HG02588 (cell line): Measurements from ENCODE around the gene LSAMP.

Experiments
- ATAC-seq: cut with Tn5 transposase; IDR thresholded peaks from one replicate; pipeline ENCODE4 v1.9.1; 2021; ENCODE audit warnings: mild to moderate bottlenecking, moderate library complexity; ENCODE audit not compliant: unreplicated experiment

Gene LSAMP

DNA sequence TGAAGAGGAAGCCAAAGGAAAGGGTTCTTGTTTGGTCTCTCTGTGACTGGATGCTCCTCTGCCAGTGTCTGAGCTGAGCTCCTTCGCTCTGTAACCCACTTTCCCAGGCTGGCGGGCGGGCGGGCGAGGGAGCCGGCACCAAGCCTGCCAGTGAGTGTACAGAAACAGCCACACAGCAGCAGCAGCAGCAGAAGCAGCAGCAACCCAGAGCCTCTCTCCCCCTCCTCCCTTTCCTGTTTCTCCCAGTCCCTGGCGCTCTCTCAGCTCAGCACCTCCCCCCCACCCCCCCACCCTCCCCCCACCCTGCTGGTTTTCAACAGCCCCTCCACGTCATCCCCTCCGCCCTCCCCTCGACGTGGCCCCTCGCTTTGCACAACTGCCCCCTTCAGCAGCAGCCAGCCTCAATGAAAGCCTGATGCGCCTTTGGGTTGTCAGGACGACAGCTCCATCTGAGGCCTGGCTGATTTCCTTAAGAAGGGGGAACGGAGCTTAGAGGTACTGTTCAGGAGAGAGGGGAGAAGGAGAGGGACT is at the start of gene LSAMP:
Gene LSAMP (minus strand): TSS at position 177 of the 531 bp plus-strand sequence.
- no peak for ATAC-seq

- ATAC-seq = no peak
Measured at GRCh38 chr3:116492379-116492778, 47.1 kb upstream of the LSAMP start.

DNA sequence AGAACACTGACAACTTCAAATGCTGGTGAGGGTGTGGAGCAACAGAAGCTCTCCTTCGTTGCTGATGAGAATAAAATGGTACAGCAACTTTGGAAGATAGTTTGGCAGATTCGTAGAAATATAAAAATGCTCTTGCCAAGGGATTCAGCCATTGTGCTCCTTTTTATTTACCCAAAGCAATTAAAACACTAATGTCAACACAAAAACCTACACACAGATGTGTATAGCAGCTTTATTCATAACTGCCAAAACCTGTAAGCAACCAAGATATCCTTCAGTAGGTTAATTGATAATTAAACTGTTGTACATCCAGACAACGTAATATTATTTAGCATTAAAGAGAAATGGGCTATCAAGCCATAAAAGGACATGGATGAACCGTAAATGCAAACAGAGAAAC is 37.8 kb upstream of the LSAMP start:
- ATAC-seq = no peak

DNA sequence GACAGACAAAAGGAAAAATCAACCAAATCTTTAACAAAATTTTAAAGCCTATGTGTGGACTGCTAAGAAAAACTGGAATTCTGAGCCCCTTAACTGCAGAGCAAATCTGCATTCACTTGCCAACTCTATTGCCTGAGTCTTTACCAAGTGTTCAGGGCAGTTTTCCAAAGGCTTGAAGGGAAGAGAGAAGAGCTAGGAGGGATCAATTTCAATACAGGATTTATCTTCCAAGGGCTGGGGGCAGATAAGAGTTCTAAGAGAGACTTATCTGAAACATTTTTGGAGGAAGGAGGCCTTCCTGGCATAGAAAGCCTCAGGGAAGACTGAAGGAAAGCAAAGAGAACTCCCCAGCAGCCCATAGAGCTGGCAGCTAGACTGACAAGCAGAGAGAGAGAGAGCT is 31.4 kb upstream of the LSAMP start:
- no peak for ATAC-seq

DNA sequence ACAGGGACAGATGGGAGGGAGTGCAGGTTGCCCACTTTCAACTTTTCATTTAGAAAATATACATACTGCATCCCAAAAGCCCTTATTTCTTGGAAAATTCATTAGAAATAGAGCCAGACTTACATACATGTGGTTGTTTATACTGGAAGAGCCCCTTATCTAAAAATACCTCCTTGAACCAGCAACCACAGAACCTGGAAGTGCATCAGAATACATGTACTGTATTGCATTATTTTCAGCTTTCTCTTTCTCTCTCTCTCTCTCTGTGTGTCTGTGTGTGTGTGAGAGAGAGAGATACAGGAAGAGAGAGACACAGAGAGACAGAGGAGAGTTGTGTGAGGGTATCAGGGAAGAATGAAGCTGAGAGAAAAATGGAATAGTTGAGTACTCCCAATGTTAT is 29.5 kb upstream of the LSAMP start:
- ATAC-seq = no peak

- no peak for ATAC-seq
Measured at GRCh38 chr3:116474032-116474780, 28.9 kb upstream of the LSAMP start.

GRCh38 chr3:116473602-116474001 is 28.3 kb upstream of the LSAMP start:
- ATAC-seq = no peak

GRCh38 chr3:116470605-116471197 is 25.4 kb upstream of the LSAMP start:
- no peak for ATAC-seq

- no peak for ATAC-seq
Measured at GRCh38 chr3:116469546-116469945, 24.3 kb upstream of the LSAMP start.

DNA sequence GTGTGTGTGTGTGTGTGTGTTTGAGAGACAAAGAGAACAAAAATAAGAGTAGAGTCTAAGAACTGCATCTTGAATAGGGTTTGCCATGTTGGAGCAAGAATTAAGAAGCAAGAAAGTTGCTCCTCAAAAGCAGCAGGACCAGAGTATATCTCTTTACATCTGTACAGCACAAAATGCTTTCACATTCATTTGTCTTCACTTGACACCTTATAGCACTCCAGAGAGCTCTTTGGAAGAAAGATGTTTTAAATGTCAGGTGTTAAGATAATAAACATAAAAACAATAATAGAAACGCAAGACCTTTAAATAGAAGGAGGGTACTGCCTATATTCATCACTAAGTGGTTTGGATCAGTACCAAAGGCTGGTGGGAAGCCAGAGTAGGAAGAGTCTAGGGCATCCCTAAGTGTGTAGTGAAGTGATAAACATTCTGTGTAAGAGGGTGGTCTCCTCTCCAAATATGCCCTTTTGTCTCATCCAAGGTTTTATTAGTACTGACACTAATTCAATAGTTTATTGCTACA is 19.1 kb upstream of the LSAMP start:
- ATAC-seq = no peak

GRCh38 chr3:116453666-116454346 is 8.5 kb upstream of the LSAMP start:
- no peak for ATAC-seq

- no peak for ATAC-seq
Measured at GRCh38 chr3:116449546-116450350, 4.5 kb upstream of the LSAMP start.

GRCh38 chr3:116445990-116446389 is 703 bp upstream of the LSAMP start:
- no peak for ATAC-seq

- no peak for ATAC-seq
Measured at GRCh38 chr3:116444819-116445310, 422 bp downstream of the LSAMP start.

- no peak for ATAC-seq
Measured at GRCh38 chr3:116444115-116444747, 1.1 kb downstream of the LSAMP start.

GRCh38 chr3:116443191-116443661 is 2.1 kb downstream of the LSAMP start:
- ATAC-seq = no peak

- no peak for ATAC-seq
Measured at GRCh38 chr3:116442331-116443021, 2.8 kb downstream of the LSAMP start.

GRCh38 chr3:116441652-116442051 is 3.6 kb downstream of the LSAMP start:
- ATAC-seq = no peak

- no peak for ATAC-seq
Measured at GRCh38 chr3:116440196-116440595, 5.1 kb downstream of the LSAMP start.
